Ramos (cell line): ENCODE data around the gene EFNB2.

Experiments used
- in situ Hi-C: fragments of 300-500 bp; cut with MboI; formaldehyde crosslinking; loops from one replicate; pipeline ENCODE4 v1.14.3; 2022; ENCODE audit warnings: low sequenced_read_pairs; ENCODE audit not compliant: unreplicated experiment

Gene EFNB2

DNA sequence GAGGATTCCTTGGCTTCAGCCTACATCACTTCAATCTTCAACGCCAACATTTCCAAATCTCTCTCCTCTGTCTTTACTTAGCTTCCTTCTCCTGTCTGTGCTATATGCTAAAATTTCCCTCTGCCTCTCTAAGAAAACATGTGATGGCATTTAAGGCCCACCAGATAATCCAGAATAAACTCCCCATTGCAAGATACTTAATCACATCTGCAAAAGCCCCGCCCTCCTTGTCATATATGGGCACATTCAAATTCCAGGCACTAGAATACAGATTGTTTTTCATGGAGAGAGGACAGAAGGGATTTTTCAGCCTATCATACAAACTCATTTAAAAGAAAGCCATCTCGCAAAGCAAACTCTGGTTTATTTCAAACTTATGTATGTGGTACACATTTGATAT lies 16.3 kb upstream of the EFNB2 start:
- in situ Hi-C loops = no loop called here

DNA sequence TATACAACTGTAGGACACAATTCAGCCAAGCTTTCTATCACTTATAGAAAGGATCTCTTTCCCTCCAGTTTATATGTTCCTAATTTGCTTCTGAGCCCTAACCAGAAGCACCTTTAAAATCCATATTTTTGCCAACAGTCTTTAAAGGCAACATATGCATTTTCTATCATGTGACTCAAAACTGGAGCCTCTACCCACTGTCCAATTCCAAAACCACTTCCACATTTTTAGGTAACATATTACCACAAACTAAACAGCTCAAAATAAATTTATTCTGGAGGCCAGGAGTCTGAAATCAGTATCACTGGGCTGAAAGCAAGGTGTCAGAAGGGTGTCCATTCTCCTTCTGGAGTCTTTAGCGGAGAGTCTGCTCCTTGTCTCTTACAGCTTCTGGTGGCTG lies 15.9 kb upstream of the EFNB2 start:
- in situ Hi-C loops = no loop called here

DNA sequence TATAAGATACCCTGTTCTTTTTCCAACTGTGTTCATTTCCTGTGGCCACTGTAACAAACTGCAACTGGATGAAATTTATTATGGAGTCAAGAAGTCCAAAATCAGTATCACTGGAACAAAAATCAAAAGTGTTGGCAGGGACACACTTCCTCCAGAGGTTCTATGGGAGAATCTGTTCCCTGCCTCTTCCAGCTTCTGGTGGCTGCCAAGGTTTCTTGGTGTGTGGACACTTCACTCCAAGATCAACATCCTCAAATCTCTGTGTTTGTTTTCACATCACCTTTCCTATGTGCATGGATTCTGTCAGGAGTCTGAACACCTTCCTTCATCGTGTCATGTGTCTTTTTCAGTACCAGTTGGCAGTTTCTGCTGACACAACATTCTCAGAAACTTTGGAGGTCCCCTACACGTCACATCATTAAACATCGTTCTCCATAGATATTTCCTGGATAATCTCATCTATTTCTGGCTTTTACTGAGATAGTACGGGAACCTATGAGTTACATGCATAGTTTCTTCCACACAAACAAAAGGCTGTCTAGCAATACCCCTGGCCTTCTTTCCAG lies 15.2 kb upstream of the EFNB2 start:
- in situ Hi-C loops = no loop called here

DNA sequence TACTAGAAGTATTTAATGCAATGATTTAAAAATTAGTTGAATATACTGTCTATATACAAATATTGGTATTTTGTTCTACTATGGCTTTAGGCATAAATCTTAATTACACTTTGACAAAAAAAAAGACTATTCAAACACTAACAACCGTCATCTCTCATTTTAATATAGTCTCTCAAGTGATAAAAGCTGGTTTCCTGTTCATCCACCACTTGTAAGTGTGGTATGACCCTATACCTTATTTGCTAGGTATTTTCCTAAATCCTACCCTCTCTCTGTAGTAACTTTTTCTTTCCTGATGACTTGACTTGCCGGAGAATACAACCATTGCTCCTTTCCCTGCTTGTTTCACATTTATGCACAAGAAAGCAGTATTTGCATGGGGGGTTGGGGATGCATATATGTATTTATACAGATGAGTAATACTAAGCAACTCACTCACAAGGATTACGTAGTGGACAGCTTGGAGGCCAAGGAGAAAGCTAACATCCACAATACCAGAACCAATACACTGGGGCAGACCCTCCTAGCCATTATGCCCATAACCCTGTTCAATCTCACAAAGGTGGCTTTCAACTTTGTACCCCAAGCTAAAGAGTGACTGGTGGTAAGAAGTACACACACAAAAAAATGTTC lies 12.7 kb upstream of the EFNB2 start:
- in situ Hi-C loops = no loop called here

DNA sequence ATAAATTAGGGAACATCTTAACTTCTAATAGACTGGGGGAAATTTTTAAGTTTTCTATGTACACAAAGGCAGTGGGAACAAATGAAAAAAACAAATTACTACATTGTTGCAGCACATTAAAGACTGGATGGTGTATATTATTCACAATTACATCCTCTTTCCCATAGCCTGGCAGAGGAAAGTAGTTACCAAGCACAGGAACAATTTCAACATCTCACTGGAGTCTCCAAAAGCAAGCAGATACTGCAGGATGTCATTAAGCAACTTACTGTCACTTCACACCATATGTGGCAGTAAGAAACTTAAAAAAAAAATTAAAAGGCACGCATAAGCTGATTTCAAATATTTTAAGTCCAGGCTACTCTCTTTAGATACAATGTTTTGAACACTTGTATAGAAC lies 6.4 kb upstream of the EFNB2 start:
- in situ Hi-C loops = no loop called here

DNA sequence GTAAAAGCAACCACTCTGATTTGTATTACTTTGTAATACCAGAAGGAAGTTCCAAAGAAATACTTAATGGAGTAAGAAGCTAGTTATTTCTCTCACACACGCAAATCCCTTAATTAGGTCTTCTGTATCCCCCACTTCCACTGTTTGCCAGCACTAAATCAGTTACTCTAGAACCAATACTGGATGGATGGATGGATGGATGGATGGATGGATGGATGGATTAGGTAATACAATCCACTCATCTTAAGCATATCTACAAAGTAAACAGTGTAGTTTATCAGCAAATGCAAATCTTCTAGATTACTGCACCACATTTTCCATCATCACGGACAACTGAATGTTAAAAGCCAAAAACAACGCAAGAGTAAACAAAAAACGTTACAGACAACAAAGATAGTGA lies 5.2 kb upstream of the EFNB2 start:
- in situ Hi-C loops = no loop called here

DNA sequence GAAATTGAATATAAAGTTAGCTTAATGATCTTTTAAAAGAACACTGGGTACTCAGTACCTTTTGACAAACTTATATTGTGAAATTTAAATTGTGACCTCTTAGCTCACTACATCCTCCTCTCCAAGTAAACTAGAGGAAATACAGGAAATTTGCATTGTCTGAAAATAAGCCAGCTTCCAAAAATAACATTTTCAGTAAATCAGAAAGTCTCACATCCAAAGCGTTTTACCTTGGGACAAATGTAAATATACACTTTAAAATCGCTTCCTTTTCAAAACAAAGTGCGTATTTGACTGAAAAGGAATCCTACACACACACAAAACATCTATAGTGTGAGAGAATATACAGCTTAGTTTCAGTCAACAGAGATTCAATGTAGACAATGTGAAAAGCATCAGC lies 2.1 kb upstream of the EFNB2 start:
- in situ Hi-C loops = no loop called here

DNA sequence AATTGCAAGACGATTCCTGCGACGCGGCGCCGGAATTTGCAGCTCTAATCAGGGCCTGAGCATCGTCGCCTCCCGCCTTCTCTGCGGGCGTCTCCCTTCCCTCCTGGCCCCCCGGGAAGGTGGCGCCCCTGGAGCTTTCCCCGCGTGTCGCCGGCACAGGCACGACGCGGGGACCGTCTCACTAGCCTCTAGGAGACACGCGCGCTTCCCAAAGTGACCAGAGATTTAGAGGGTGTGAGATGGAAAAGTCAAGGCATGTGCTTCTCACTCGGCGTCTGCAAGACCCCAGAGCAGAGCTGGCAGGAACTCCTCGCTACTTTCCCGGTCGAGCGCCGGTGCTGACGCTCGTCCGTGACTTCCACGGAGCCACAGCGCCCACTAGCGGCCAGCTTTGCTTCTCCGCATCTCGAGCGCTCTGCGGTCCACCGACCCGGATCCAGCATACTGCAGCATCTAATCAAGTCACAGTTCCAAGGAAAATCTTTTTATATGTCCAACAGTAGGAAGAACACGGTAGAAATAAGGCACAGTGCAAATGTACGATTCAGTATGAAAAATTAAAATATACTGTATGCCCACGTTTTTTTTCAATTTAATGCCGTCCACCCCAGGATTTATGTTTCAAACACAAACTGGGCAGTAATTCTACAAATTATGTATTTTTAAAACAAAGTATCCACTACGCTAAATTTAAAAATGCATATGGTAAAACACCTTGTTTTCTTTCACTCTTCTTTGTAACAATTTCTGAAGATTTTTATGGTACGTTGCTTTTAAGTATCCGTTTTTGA lies 977 bp upstream of the EFNB2 start:
- in situ Hi-C loops = no loop called here

DNA sequence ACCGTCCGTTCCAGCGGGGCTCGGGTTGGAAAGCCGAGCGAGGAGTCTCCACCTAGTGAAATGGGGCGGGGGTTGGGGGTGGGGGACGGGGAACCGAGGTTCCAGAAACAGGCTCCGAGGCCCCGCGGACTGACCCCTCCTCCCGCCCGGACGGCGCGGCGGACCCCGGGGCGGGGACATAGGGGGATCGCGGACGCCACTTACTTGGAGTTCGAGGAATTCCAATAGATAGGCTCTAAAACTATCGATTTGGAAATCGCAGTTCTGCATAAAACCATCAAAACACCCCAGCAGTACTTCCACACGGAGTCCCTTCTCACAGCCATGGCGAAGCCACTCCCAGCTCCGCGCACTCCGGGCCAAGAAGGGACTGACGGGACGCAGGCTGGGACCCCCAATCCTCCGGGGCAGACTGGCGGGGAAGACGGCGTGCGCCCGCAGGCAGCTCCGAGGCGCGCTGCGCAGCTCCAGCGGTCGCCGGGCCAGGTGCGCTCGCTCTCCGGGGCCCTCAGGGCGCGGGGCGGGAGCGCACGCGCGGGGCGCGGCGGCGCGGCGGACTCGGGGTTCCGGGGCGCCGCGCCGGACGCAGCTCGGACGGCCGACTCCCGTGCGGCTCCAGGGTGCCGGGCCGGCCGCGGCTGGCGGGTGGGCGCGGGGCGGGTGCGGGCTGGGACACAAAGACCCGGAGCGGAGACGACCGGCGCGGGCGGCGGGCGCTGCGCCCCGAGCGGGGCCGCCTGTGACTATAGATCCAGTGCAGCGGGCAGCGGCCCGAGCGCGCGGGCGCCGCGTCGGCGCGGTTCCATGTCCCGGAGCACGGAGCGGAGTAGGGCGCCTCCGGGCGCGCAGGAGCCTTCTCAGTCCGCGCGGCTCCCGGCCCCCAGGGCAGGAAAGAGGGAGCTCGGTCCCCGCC lies 567 bp downstream of the EFNB2 start:
- in situ Hi-C loops = no loop called here

DNA sequence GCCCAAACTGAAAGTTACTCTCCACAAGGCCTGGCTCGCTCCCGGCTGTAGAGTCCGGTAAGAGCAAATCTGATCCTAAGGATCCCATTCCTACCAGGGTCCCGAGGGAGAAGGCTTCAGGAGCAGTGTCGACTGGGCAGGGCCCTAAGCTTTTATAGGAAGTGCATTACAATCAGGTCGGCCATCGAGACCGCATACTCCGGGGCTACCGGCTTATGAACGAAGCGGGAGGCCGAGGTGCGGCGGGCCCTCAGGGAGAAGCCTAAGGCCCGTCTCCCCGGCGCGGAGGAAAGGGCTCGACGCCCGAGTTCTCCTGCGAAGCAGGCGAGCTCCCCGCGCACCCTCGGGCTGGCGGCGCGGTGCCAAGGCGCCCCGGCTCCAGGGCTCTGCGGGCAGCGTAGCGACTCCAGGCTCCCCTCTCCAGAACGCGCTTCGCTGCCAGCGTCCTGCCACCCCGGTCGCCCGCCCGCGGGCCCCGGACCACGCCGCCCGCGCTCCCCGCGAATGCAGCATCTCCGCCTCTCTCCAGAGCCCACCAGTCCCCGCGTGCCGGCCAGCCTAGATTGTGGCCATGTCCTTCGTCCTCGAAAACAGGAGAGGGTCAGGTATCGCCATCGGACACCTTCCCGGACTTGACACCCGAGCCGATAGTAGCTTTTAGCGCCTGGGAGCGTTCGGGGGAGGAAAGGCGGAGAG lies 1.4 kb downstream of the EFNB2 start:
- in situ Hi-C loops = no loop called here

DNA sequence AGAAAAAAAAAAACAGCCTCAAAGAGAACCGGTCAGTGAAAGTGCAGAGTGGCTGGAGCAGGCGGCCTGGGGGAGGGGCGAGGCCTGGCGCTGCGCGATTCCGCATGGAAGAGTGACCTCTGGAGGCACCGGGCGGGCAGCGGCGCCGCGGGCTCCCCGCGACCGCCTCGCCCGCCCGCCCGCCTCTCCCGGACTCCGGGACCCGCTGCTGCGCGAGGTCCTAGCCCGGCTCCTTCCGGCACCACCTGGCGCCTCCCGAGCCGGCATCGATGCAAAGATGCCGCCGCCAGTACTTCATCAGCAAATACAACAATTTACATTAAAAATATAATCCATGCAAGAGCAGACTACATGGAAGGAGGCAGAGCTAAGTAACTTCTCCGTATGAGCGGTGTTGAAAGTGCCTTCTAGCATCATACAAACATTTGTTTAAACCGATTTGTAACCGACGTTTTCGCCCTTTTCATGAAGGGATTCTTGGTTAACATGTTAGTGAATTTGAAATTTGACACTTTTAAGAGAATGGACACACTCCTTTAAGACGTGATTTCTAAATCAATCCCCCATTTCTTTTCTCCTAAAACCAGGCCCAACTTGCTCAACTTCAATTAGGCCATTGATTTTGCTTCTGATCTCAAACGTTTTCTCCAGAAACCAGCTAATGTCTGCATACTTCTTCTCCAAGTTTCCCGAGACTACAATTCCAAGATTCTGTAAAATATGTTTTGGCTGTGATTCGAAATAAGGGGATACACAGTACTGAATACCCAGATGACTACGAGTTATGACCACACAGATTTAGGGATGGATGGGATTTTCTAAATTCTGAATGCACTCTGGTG lies 2.1 kb downstream of the EFNB2 start:
- in situ Hi-C loops = no loop called here

DNA sequence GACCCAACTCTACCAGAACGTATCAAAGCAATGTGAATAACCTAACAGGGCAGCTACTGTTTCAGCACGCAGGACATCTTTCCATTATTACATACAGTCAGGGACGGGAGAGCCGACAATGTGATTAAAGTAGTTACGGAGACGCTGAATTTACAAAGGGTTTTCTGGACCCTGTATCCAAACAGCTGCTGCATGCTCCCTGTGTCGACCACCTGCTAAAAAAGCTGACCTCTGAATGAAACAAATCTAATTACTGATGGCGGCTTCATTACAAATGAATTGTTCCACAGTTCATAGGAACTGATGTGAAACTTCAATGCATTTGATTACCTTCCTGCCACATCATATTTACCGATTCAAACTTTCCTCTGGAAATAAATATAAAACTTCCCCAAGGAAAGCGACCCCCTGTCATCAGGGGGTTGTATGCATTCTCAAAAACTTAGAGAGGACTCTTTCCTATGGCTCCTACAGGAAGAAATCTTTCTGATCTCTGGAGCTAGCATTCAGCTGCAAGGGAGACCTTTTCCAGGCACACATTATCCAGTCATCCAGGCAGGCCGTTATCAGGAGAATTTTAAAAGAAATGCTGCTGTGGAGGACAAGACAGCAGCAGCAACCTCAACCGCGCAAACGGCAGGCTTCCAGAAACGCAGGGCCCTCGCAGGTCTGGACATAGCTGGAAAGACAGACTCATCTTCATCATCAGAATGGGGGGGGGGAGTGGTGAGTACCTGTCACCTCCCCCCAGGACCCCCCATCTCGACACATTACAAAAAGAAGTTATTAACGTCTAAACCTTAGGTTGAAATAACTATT lies 3.1 kb downstream of the EFNB2 start:
- in situ Hi-C loops = no loop called here

DNA sequence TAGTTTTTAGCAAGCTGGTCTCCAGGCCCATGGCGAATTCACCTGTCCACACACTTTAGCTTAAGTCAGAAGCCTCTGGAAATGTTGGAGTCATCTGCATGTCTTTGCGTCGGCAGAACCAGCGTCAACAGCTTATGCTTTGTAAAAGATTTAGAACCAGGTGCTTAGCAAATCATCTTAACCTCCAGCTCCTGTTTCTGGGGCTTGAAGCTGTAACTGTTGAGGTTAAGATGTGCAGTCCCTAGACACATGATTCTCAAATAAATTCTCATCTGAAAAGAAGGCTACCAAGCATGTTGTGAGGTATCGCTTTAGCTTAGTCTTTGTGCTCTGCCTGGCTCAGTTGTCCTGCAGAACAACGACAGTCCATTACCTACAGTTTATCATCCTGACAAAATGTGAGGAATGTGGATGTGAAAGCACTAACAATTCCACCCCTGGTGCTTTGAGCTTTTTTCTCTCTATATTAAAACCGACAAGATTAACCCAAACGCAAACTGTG lies 4.4 kb downstream of the EFNB2 start:
- in situ Hi-C loops = no loop called here

DNA sequence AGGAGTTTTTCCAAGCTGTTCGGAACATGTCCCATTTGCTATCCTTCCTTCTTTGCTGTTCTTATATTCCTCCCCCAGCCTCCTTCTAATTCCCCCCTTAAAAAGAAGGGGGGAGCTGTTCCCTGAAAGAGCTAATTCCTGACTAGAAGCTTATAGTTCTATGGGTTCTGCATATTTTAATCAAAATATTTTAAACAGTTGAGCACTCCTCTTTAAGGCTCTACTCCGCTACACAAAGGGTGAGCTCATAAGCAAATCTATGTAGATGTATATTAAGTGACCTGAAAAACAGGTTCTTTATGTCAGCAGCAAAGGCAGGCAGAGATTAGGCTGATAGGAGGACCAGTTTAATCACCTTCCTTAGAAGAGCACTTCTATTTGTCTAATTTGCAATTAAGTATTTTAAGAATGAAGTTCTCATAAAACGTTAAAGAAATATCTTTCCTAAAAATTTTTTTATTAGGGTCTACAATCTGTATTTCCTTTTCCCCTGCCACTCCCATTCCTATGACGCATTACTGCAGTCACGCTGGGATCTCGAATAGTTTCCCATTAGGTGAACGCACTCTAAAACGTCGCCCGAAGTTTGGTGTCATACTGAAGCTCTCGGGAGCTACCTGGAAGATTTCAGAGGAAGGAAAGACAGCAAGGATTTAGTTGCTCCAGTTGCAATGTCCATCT lies 5.2 kb downstream of the EFNB2 start:
- in situ Hi-C loops = no loop called here

DNA sequence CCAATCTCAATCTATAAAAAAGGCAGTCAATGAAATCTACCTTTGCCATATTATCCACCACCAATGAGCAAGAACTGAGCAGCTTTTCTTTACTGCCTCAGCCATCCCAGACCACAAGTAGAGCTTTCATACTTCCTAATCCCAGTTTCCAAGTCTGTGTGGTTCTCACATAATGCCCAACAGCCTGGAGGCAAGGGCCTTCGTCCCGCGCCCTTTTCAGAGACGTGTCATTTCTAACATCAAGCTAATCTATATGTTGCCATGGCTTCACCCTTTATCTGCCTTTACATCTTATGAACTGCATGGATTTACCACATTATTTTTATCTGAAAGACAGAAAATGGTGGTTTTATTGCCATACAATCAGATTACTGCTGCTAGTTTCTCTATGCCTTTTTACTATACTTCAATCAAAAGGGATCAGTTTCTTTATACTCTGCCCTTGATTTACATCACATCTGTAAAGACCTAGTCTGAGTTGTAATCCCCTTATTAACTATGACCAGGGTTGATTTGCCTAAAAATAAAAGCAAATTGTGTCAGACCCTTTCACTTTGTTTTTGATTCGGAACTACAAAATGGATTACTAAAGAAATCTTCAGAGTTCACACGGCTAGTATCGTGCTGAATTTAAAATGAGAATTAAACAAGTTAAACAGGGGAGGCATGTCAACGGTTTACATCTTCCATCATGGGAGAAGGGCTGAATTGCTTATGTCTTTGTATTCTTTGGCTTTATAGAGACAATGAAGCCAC lies 5.9 kb downstream of the EFNB2 start:
- in situ Hi-C loops = no loop called here

DNA sequence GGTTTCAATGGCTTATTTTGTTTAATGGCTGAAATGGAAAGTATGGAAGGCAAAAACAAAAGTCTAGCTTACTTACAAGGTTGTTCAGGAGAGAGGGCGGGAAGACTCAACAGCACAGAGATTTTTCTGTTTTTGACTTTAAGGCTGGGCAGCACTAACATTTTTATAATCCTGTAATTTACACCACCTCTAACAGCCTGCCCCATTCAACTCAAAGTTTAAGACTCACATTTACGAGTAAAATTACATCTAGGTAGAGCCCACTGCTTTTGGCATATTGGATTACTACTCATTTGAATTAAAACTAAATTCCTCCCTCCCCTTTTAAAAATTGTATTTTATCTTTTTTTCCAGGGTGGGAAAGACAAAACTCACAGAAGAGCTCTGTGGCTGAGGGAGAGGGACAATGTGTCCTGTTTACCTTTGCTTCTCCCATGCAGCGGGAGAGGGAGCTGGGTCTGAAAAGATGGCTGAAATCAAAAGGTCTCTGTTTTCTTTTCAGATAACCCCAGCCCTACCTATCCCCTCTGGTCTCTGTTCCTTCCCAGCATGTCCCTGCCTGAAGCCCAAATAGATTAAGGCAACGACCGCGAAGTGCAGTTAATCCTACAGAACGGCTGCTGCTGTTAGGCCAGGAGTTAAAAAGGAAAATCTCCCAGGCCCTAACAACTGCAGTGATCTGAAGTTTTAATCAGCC lies 6.6 kb downstream of the EFNB2 start:
- in situ Hi-C loops = no loop called here
